GM21723 (cell line): Measurements from ENCODE around the gene TFF3.
"Not testable (repeated sequence)": the region's sequence is repeated elsewhere in the genome, so short reads cannot be mapped to it uniquely, and the experiment has no call there.

Experiments
- ATAC-seq: cut with Tn5 transposase; IDR thresholded peaks from one replicate; pipeline ENCODE4 v1.9.1; 2021; ENCODE audit warnings: mild to moderate bottlenecking, moderate library complexity; ENCODE audit not compliant: unreplicated experiment

Gene TFF3

DNA sequence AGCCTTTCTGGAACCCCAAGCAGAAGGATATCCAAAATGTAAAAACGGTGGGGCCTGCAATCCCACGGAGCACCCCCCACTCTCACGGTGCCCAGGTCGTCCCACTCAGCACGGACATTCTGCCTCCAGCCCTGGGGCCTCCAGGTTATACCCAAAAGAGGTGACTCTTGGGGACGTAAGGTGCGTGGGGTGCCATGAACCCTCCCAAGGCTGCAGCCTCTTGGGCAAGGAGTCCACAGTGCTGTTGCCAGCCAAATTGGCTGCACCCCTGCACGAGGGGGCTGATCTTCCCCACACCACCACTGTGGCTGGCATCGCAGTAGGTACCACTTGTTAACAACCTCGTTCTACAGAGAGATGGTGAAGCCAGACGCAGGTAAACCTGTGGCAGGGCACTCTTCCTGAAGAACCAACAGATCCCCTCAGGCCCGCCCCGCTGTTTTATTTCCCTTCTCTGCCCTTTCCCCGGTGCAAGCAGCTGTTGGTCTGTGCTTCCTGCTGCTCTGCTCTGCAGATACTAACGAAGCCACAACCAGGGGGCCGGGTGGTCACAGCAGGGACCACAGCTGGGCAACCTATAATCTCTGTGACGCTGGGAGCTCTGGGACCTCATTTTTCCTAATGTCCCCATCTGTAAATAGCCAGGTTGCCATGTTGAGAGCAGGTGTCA is 8.7 kb downstream of the TFF3 start:
- no peak for ATAC-seq

DNA sequence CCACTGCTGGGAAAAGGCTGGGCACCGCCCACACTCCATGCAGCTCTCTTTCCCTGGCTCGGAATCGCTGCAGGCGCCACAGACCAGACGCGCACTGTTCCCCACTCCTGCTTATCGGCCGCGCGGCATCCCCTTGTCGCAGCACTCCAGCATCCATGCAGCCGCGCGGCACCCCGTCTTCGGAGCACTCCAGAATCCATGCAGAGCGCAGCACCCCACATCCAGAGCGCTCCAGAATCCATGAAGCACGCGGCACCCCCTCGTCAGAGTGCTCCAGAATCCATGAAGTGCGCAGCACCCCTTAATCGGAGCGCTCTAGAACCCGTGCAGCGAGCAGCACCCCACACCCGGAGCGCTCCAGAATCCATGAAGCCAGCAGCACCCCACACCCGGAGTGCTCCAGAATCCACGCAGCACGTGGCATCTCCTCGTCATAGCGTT is 9.5 kb downstream of the TFF3 start:
- ATAC-seq = no peak

DNA sequence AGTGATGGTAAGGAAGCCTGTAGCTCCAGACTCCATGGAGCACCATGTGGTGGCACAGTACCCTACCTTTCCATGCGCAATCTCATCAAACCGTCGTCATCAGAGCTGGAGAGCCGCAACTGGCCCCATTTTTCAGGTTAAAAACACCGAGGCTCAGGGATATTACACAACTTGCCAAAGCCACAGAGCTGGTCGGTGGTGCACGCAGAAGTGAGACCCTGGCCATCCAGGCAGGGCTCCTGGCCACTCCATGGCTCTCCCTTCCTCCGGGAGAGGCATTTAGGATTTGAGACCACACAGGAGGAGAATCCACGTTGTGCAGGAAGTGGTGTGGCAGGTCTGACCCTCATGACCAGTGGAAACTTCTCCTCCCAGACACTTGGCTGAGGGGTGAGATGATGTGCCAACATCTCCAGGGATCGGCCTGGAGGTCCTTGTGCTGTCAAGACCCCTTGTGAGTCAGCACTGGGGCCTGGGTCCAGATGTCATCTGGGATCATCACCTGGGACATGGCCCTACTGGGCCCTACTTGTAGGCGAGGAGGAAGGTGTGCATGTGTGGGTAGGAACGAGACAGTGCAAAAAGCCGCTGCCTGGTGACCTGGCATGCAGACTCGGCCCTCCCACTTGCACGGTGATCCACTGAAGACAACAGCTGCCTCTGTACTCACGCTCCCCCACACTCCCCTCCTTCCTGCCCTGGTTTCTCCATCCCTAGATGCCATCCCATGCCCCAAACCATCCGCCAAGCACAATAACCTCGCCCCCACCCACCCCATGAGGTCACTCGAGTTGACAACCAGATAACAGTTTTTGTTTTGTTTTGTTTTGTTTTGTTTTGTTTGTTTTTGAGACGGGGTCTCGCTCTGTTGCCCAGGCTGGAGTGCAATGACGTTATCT is 10.4 kb downstream of the TFF3 start:
- ATAC-seq = no peak

DNA sequence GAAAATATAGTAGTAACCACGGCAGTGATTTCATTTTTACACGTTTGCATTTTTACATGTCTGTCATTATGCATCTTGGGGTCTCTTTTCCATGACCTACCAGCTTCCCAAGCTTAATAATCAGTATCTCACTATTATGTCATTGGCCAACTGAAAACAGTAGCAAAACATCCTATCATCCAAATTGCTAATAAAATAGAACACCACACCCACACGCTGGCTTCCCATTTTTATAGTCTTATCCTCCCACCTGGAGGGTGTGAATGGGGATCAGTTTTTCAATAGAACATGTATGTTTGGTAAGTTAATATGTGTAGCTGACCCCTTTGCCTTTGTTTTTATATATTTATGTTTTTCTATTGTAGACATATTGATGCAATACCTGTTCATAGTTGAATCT is 11.8 kb downstream of the TFF3 start:
- ATAC-seq = no peak

DNA sequence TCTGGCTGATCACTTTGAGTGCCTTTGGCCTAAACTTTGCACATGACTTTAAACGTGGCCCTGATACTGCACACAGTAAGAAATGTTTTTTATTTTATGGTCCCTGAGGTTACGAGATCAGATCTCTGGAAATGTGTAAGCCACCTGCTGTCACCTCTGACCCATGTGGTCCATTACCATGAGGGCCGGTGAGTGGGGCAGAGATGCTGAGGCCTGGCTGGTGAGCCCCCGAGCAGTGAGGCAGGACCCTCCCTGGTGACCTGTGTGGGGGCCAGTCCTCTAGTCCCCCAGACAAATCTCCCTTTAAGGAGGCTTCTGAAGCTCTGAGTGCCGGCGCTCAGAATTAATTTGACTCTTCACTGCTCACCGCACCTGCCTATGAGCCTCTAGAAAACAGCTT is 12.4 kb downstream of the TFF3 start:
- ATAC-seq = no peak

DNA sequence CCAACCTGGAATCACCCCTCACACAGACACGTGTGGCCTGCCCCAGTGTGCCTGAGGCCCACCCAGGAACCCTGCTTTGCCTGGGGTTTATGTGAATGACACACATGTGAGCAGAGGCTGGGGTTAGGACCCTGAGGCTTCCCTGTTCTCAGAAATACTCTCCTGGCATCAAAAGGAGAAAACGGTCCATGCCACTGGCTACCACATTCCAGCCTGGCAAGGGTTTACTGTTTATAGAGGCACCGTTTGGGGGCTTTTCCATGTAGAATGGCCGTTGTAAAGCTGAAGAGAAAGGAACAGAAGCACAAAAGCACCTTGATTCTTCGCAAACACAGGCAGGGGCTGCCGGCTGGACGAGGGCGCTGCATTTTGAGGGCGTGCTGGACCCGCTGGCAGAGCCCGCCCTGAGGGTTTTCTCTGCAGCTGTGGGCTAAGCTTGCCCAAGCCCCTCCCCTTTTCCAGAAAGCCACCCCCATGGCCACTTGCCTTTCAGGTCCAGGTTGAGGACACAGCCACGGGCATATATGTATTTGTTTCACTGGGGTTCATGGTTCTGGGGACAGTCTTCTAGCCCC is 13.0 kb downstream of the TFF3 start:
- ATAC-seq = no peak

DNA sequence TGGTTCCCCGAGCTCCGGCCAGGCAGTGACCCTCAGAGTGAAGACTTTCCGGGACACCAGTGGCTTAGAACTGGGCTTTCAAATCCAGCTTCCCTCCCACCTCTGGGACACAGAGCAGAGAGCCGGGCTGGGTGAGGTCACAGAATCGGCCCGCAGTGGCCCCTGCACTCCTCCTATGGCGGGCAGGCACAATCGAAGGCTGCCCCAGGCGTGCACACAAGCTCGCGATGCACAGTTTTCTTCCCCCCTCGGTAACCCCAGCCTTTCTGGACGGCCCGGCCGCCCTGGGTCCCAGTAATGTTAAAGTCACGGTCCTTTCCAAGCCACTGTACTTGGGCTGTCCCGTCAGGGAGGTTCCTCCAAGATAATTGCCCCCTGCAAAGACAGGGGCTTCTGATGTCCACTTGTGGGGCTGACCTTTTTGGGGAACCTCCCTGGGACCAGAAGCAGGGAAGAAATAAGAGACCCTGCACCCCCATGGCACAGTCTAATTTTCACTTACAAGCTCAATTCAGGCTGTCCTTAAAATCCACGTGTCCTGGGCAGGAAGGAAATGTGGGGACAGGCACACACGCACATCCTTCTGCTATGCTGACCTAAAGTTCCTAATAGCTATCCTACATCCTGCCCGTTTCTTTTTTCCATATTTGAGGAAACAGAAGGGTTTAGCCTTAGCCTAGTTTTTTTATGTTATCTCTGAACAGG is 13.7 kb downstream of the TFF3 start:
- no peak for ATAC-seq

DNA sequence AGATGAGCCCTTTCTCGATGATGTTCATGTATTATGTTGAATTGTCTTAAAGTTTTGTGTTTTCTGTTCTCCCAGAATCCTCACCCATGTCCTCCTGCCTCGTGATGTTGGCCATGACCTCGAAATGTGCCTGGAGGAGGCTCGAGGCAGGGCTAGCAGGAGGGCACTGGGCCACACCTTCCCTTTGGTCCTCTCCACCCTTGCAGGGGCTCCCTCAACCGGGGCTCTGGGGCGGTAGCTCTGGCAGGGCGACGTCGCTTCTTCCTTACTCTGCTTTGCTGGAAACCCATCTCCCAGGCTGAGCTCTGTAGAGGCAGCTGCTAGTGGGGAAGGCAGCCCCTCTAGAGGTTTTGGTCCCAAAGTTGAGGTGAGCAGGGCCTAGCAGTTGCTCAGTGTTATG is 14.3 kb downstream of the TFF3 start:
- ATAC-seq = no peak

DNA sequence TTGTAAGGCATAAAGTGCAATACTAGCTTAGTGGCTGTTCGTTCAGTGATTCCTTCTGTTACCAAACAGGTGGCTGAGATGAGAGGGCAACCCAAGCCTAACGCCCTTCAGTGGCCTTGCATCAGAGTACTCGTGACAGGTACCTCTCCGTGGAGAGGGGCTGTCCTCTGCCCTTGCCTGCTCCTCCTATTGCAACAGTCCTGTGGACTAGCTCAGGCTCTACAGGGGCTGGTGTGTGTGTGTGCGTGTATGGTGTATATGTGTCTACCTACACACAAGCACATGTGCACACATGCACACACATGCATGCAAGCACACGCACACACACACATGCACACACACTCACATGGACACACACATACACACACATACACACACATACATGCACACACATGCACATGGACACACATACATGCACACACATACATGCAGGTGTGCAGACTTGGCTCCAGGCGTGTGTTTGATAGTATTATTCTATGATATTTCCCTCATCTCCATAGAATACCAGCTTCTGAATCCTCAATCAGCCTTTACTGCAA is 15.1 kb downstream of the TFF3 start:
- ATAC-seq = no peak

DNA sequence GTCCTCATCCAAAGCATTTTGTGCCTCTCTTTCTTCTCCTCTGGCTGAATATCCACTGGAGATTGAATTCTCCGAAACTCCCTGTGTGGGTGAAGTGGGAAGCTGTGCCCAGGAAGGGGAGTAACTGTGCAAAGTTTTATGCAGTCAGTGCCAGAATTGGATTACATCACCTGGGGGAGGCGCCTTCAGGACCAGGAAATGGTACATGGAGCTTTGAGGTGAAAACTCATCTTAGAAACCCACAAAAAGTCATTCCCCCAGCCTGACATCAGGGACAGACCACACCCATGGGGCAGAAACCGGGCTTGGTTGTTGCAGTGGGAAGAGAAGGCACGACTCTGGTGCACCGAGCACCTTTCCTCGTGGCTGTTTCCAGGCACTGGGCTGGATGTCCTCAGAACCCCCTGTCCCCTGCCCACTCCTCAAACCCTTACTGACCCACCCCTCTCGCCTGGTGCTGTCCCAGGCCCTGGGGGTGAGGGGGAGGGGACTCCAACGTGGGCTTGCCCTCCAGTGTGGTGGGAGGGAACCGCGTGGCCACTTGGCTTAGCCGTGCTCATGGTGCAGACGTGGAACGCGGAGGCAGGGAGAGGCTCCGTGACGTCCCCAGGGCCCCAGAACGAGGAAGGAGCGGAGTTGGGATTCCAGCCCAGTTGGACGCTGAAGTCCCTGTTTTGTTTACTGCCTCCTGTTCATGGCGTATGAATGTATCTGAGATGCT is 15.7 kb downstream of the TFF3 start:
- ATAC-seq = no peak

DNA sequence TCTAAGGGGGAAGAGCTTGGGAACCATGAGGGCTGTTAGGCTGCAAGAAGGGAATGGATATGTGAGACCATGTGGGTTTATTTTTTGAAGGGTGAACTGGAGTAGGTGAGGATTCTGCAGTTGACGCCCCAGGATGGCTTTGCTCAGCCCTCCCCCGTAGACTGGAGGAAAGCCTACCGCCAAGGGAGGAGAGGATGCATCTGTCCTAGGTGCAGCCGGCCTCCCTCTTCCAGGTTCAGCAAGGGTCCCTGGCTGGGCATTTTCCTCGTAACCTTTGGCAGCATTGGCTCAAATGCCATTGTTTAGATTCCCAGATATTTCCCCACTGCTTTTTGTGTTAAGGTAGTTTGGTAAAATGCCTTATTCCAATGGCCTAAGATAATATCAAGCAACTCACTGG is 16.6 kb downstream of the TFF3 start:
- no peak for ATAC-seq

DNA sequence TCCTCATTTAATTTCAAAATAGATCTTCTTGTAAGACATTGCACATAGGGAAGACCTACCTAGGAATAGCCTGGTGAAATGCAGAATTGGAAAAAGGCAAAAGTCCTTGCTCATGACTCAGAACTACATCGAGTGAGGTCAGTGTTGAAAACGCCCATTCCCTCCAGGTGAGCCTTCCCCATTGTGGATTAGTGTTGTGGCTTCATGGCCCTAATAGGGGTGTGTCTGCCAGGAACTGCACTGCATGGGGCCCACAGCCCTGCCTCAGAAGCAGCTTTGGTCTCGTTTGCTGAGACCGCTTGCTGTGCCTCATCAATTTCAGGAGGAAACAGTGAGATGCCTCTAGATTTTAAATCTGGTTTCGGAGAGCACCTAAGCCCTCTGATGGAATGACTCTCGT is 17.0 kb downstream of the TFF3 start:
- ATAC-seq = no peak

DNA sequence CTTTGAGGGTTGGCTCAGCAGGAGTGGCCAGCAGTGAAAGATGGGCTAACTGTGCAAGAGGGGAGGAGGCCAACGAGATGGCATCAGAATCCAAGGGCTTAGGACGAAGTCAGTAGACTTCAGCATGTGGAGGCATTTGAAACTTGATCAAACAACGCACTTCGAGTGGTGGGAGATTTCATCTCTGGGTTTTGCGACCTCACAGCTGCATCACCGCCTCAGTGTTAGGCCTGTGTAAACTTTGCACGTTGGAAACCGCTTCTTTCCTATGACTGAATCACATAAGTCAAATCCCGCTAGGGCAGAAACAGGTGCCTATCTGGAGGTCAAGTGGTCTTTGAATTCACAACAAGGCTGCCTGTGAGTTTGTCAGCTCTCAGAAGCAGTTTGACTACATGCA is 17.8 kb downstream of the TFF3 start:
- no peak for ATAC-seq

DNA sequence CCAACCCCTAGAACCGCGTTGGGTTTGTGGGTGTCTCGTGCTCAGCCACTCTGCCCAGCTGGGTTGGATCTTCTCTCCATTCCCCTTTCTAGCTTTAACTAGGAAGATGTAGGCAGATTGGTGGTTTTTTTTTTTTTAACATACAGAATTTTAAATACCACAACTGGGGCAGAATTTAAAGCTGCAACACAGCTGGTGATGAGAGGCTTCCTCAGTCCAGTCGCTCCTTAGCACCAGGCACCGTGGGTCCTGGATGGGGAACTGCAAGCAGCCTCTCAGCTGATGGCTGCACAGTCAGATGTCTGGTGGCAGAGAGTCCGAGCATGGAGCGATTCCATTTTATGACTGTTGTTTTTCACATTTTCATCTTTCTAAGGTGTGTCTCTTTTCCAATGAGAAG is 18.7 kb downstream of the TFF3 start:
- no peak for ATAC-seq

DNA sequence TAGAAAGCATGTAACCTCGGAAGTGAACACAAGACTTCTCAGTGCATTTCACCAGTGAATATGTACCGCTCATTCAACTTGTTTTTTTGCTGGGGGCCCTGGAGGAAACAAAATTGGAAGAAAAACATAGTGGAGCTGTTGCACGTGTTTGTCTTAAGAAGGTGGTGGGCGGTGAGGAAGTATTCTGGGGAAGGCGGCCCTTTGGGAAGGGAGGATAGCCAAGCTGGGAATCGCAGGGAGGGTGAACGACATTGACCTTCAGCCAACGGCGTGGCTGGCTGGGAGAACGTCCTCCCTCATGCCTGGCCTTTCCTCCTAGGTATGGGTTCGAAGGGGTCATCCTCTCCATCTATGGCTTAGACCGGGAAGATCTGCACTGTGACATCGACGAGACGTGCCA is 19.4 kb downstream of the TFF3 start:
- ATAC-seq = no peak

DNA sequence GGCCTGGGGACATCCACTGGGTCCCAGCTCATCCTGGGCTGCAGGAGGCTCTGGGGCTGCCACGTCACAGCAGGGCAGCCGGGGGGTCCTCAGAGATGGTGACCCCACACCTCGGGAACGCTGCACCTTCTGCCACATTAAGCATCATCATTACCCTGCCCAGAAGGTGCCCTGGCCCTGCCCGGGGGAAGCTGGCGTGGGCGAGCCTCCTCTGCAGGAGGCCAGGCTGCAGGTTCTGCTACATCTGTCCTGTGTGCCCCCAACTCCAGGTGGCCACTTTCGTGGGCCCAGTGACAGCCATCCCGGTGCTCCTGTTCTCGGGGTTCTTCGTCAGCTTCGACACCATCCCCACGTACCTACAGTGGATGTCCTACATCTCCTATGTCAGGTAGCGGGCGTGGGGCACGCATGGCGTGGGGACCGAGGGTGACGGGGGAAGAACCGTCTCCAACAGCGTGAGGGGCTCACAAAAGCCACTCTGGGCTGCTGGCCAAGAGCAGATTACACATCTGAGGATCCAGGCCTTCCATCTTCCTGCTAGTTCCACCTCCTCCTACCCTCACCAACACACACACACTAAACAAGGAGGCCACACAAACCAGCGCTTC is 20.8 kb downstream of the TFF3 start:
- ATAC-seq = no peak

DNA sequence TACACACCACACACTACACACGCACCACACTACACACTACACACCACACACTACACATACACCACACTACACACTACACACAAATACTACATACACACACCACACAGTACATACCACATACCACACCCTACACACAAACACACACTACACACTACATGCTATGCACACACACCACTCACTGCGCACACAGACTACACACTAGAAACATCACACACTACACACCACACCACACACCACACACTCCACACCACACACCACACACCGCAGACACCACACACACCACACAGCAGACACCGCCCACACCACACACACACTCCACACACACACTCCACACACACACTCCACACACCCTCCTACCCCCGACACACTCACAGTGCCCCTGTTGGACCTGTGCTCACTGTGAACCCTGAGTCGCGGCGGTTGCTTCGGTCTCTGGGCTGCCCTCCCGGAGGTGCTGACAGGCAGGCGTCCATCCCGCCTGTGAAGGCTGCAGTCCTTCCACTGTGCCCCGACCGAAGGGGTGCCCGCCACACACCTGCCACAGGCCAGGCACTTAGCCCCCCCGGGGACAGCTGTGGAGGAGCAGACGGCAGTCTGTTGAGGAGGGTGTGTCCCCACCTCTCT is 21.4 kb downstream of the TFF3 start:
- no peak for ATAC-seq

DNA sequence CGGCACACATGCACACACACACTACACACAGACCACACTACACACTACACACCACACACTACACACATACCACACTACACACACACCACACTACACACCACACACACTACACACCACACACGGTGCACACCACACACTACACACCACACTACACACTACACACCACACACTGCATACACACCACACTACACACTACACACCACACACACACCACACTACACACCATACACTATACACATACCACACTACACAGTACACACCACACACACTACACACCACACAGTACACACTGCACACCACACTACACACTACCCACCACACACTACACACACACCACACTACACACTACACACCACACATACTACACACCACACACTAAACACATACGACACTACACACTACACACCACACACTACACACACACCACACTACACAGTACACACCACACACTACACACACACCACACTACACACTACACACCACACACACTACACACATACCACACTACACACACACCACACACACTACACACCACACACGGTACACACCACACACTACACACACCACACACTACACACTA is 22.6 kb downstream of the TFF3 start:
- not testable (repeated sequence) for ATAC-seq
